Measurements from ENCODE around the gene SPG21.

- TF ChIP-seq CTCF (IDR thresholded peaks at IDR 0.05) (no peak), POLR2AphosphoS5 (IDR thresholded peaks at IDR 0.05) (no peak), POLR2A (IDR thresholded peaks at IDR 0.05) (no peak)
Observed at GRCh38 chr15:65034719-65035118, 45.0 kb upstream of the SPG21 start.

Data from breast epithelium (tissue), 3 donors.